HEK293 (cell line): ENCODE results near the gene MVB12B.

Experiments used
- CTCF ChIA-PET: fragments of 350-600 bp; formaldehyde crosslinking; extraction: SDS; loops from one replicate; lab custom pipeline; 2021; ENCODE audit warnings: antibody characterized with exemption; lab: Yijun Ruan, JAX
- POLR2A ChIA-PET: fragments of 300-600 bp; formaldehyde crosslinking; extraction: SDS; loops from one replicate; lab custom pipeline; 2020; ENCODE audit warnings: antibody characterized with exemption, inconsistent platforms; lab: Yijun Ruan, JAX
- H3K27ac ChIP-seq: fragments of 200-500 bp; sonication (Bioruptor generic); 2 replicates; pipeline ENCODE4 v1.5.1; 2014; ENCODE audit warnings: low read depth, low read length, control low read depth, inconsistent platforms; ENCODE audit errors: extremely low read depth
- H3K36me3 ChIP-seq, 2 experiments: fragments of 200-500 bp in 1 of 2; sonication (Bioruptor generic) in 1 of 2; 1 replicate in 1 of 2; 2 replicates in 1 of 2; pipeline ENCODE4 v1.5.1; 2014 to 2017; ENCODE audit warnings: inconsistent platforms in 2 of 2, low read length in 2 of 2; ENCODE audit not compliant: control insufficient read depth in 2 of 2, insufficient read depth in 1 of 2
- H3K4me1 ChIP-seq: fragments of 200-500 bp; sonication (Bioruptor generic); 2 replicates; pipeline ENCODE4 v1.5.1; 2014; ENCODE audit warnings: mild to moderate bottlenecking, low read length, inconsistent platforms; ENCODE audit not compliant: control insufficient read depth, insufficient read depth
- H3K4me3 ChIP-seq: 2 replicates; pipeline ENCODE4 v1.5.1; 2011; ENCODE audit warnings: low read depth, mild to moderate bottlenecking, control low read depth, low read length, moderate library complexity
- H3K9me3 ChIP-seq: fragments of 200-500 bp; sonication (Bioruptor generic); 2 replicates; pipeline ENCODE4 v1.5.1; 2014; ENCODE audit warnings: low read depth, low read length, inconsistent platforms; ENCODE audit not compliant: control insufficient read depth, insufficient read depth
- HIC1 ChIP-seq: fragments of 450-650 bp; formaldehyde crosslinking; IDR thresholded peaks from 2 replicates; pipeline ENCODE4 v1.5.1; 2016; ENCODE audit warnings: missing biosample characterization, missing genetic modification characterization
- PATZ1 ChIP-seq: fragments of 450-650 bp; formaldehyde crosslinking; IDR thresholded peaks from 2 replicates; pipeline ENCODE4 v1.5.1; 2016; ENCODE audit warnings: missing biosample characterization, missing genetic modification characterization
- SCRT2 ChIP-seq: fragments of 450-650 bp; formaldehyde crosslinking; IDR thresholded peaks from 2 replicates; pipeline ENCODE4 v1.5.1; 2016; ENCODE audit warnings: missing biosample characterization, missing genetic modification characterization
- TCF7L2 ChIP-seq: IDR thresholded peaks from 2 replicates; pipeline ENCODE4 v1.6.1; 2011; ENCODE audit warnings: low read depth, mild to moderate bottlenecking, inconsistent platforms, low read length, moderate library complexity, borderline replicate concordance
- TSHZ1 ChIP-seq: fragments of 450-650 bp; formaldehyde crosslinking; IDR thresholded peaks from 2 replicates; pipeline ENCODE4 v1.5.1; 2016; ENCODE audit warnings: missing biosample characterization, missing genetic modification characterization, borderline replicate concordance
- ZBTB10 ChIP-seq: fragments of 450-650 bp; formaldehyde crosslinking; IDR thresholded peaks from 2 replicates; pipeline ENCODE4 v1.5.1; 2016; ENCODE audit warnings: missing biosample characterization, missing genetic modification characterization
- ZBTB11 ChIP-seq: fragments of 450-650 bp; formaldehyde crosslinking; conservative IDR thresholded peaks from 2 replicates; pipeline ENCODE4 v1.5.1; 2016; ENCODE audit warnings: low read depth, missing biosample characterization, missing genetic modification characterization
- ZFHX2 ChIP-seq: fragments of 450-650 bp; formaldehyde crosslinking; conservative IDR thresholded peaks from 2 replicates; pipeline ENCODE4 v1.5.1; 2016; ENCODE audit warnings: missing biosample characterization, missing genetic modification characterization
- ZFP37 ChIP-seq: fragments of 450-650 bp; formaldehyde crosslinking; IDR thresholded peaks from 2 replicates; pipeline ENCODE4 v1.5.1; 2016; ENCODE audit warnings: missing biosample characterization, missing genetic modification characterization
- ZNF146 ChIP-seq: fragments of 450-650 bp; formaldehyde crosslinking; IDR thresholded peaks from 2 replicates; pipeline ENCODE4 v1.5.1; 2016; ENCODE audit warnings: missing biosample characterization, missing genetic modification characterization
- ZNF202 ChIP-seq: fragments of 450-650 bp; formaldehyde crosslinking; IDR thresholded peaks from 2 replicates; pipeline ENCODE4 v1.5.1; 2016; ENCODE audit warnings: missing biosample characterization, missing genetic modification characterization, borderline replicate concordance
- ZNF398 ChIP-seq: fragments of 450-650 bp; formaldehyde crosslinking; IDR thresholded peaks from 2 replicates; pipeline ENCODE4 v1.5.1; 2017; ENCODE audit warnings: missing biosample characterization, missing genetic modification characterization
- ZNF610 ChIP-seq: fragments of 450-650 bp; formaldehyde crosslinking; IDR thresholded peaks from 2 replicates; pipeline ENCODE4 v1.5.1; 2016; ENCODE audit warnings: missing biosample characterization, missing genetic modification characterization, borderline replicate concordance
- ZNF626 ChIP-seq: fragments of 450-650 bp; sonication (Bioruptor Pico); formaldehyde crosslinking; IDR thresholded peaks from 2 replicates; pipeline ENCODE4 v1.5.1; 2018; ENCODE audit warnings: missing biosample characterization, missing genetic modification characterization, inconsistent platforms
- ZNF747 ChIP-seq: fragments of 450-650 bp; formaldehyde crosslinking; IDR thresholded peaks from 2 replicates; pipeline ENCODE4 v1.5.1; 2016; ENCODE audit warnings: missing biosample characterization, missing genetic modification characterization
- ZSCAN4 ChIP-seq: fragments of 450-650 bp; formaldehyde crosslinking; IDR thresholded peaks from 2 replicates; pipeline ENCODE4 v1.5.1; 2017; ENCODE audit warnings: missing biosample characterization, missing genetic modification characterization

Gene MVB12B

GRCh38 chr9:126486276-126486675 is 159.6 kb downstream of the MVB12B start:
- peaks cover 0 to 11% of the 10 kb centered on the region in 2 experiments; a peak in 1 of 3 replicates for H3K36me3 ChIP-seq
- no peaks in the 10 kb centered on the region for H3K9me3 ChIP-seq
- H3K4me1 ChIP-seq, result no peaks in the 10 kb centered on the region
- ChIA-PET POLR2A (no interaction called here), CTCF (interaction anchor here (1.0 kb wide), 1 partner anchor 14 kb away, joined by 4 read pairs; no protein-coding TSS in a partner anchor)
- TF ChIP-seq ZBTB10 (tag by site-specific recombination) (no peak), SCRT2 (peak; percentile 40; the same call in 1 of the 2 replicates)
- H3K27ac ChIP-seq, result no peak overlapping the region
- H3K4me3 ChIP-seq, result no peak overlapping the region

GRCh38 chr9:126487856-126488255 is 161.2 kb downstream of the MVB12B start:
- POLR2A ChIA-PET, result interaction anchor here (0.7 kb wide), 1 partner anchor 102 kb away, joined by 5 read pairs; no protein-coding TSS in a partner anchor
- H3K27ac ChIP-seq, result no peak overlapping the region
- no peak overlapping the region for H3K4me3 ChIP-seq
- TF ChIP-seq ZNF398 (tag by site-specific recombination), result no peak
- no peak for TF ChIP-seq ZFHX2 (tag by site-specific recombination)
- TF ChIP-seq ZNF626 (tag by site-specific recombination), result no peak
- no peak for TF ChIP-seq TCF7L2
- no peak for TF ChIP-seq ZNF146
- TF ChIP-seq ZNF747 (tag by site-specific recombination), result no peak
- TF ChIP-seq ZSCAN4 (tag by site-specific recombination), result no peak
- TF ChIP-seq ZBTB11 (tag by site-specific recombination), result no peak
- no peak for TF ChIP-seq ZNF202 (tag by site-specific recombination)
- TF ChIP-seq TSHZ1 (tag by site-specific recombination), result no peak
- TF ChIP-seq ZNF610 (tag by site-specific recombination), result no peak
- TF ChIP-seq ZFP37 (tag by site-specific recombination), result no peak
- TF ChIP-seq PATZ1 (tag by site-specific recombination), result no peak
- no peak for TF ChIP-seq HIC1 (tag by site-specific recombination)
- H3K36me3 ChIP-seq, result peaks cover 0 to 8% of the 10 kb centered on the region in 2 experiments; a peak in 1 of 3 replicates
- CTCF ChIA-PET, result no interaction called here
- no peaks in the 10 kb centered on the region for H3K4me1 ChIP-seq
- H3K9me3 ChIP-seq, result no peaks in the 10 kb centered on the region
